WTC11 (cell line): ENCODE results near the gene TSPAN10. TPM values are rescaled to one million over a fixed set of nuclear protein-coding genes. Genes with fewer than 3 reads are reported as not detected.

Experiments used
- ATAC-seq: fragments of 200-7000 bp; cut with Tn5 transposase; 2 replicates; pipeline ENCODE4 v1.10.0; 2021; ENCODE audit warnings: mild to moderate bottlenecking, moderate library complexity
- CTCF ChIA-PET: fragments of 300-600 bp; sonication (Branson Sonifier 250); formaldehyde crosslinking; loops from one replicate; lab custom pipeline; 2021; ENCODE audit warnings: antibody characterized with exemption; lab: Charles Lee
- POLR2A ChIA-PET: fragments of 350-600 bp; sonication (Branson Sonifier 250); formaldehyde crosslinking; loops from one replicate; lab custom pipeline; 2021; ENCODE audit warnings: antibody characterized with exemption; lab: Charles Lee
- DNase-seq: peaks from one replicate; pipeline ENCODE4 v3.0.0; 2021; ENCODE audit warnings: low spot score
- H3K27ac Mint-ChIP-seq: 2 replicates; pipeline ENCODE4 v1.8.0; 2021; ENCODE audit warnings: mixed read lengths
- H3K27me3 Mint-ChIP-seq: 2 replicates; pipeline ENCODE4 v1.8.0; 2021; ENCODE audit warnings: low read depth, mild to moderate bottlenecking, moderate library complexity, mixed read lengths
- H3K36me3 Mint-ChIP-seq: 2 replicates; pipeline ENCODE4 v1.8.0; 2021; ENCODE audit warnings: mixed read lengths
- H3K4me1 Mint-ChIP-seq: 2 replicates; pipeline ENCODE4 v1.8.0; 2022; ENCODE audit warnings: mixed read lengths
- H3K4me3 Mint-ChIP-seq: 2 replicates; pipeline ENCODE4 v1.8.0; 2021; ENCODE audit warnings: mild to moderate bottlenecking, moderate library complexity, mixed read lengths
- H3K9me3 Mint-ChIP-seq: 2 replicates; pipeline ENCODE4 v1.8.0; 2021; ENCODE audit warnings: mixed read lengths
- ATF1 ChIP-seq: sonication (generic); formaldehyde crosslinking; IDR thresholded peaks from 2 replicates; pipeline ENCODE4 v1.8.1; 2023; ENCODE audit warnings: mild to moderate bottlenecking, moderate library complexity, missing genetic modification reagents
- ATF2 ChIP-seq: sonication (generic); formaldehyde crosslinking; IDR thresholded peaks from 2 replicates; pipeline ENCODE4 v1.8.1; 2022; ENCODE audit warnings: low read depth, missing genetic modification reagents, borderline replicate concordance
- ELF4 ChIP-seq: sonication (generic); formaldehyde crosslinking; IDR thresholded peaks from 2 replicates; pipeline ENCODE4 v1.8.1; 2022; ENCODE audit warnings: low read depth, mild to moderate bottlenecking, moderate library complexity, missing genetic modification reagents
- ESRRA ChIP-seq: sonication (generic); formaldehyde crosslinking; IDR thresholded peaks from 2 replicates; pipeline ENCODE4 v1.8.1; 2022; ENCODE audit warnings: mild to moderate bottlenecking, missing genetic modification reagents, borderline replicate concordance
- ETV6 ChIP-seq: sonication (generic); formaldehyde crosslinking; IDR thresholded peaks from 2 replicates; pipeline ENCODE4 v1.8.1; 2022; ENCODE audit warnings: mild to moderate bottlenecking, missing genetic modification reagents
- FOXK1 ChIP-seq: sonication (generic); formaldehyde crosslinking; IDR thresholded peaks from 2 replicates; pipeline ENCODE4 v1.8.0; 2022; ENCODE audit warnings: mild to moderate bottlenecking, moderate library complexity, missing genetic modification reagents
- GRHL2 ChIP-seq: fragments of 250-450 bp; sonication (Bioruptor Pico); IDR thresholded peaks from 2 replicates; pipeline ENCODE4 v1.8.0; 2022; ENCODE audit warnings: mild to moderate bottlenecking, moderate library complexity; ENCODE audit not compliant: insufficient replicate concordance, severe bottlenecking
- HMGA2 ChIP-seq: fragments of 250-450 bp; sonication (Bioruptor Pico); IDR thresholded peaks from 2 replicates; pipeline ENCODE4 v1.4.0; 2021; ENCODE audit warnings: mild to moderate bottlenecking, moderate library complexity
- JUN ChIP-seq: sonication (generic); formaldehyde crosslinking; IDR thresholded peaks from 2 replicates; pipeline ENCODE4 v1.8.0; 2023; ENCODE audit warnings: mild to moderate bottlenecking, missing genetic modification reagents
- MAX ChIP-seq: sonication (generic); formaldehyde crosslinking; IDR thresholded peaks from 2 replicates; pipeline ENCODE4 v1.8.0; 2022; ENCODE audit warnings: mild to moderate bottlenecking, missing genetic modification reagents
- MYBL2 ChIP-seq: sonication (generic); formaldehyde crosslinking; IDR thresholded peaks from 2 replicates; pipeline ENCODE4 v1.8.1; 2023; ENCODE audit warnings: mild to moderate bottlenecking, moderate library complexity, missing genetic modification reagents
- NFE2L1 ChIP-seq: sonication (generic); formaldehyde crosslinking; IDR thresholded peaks from 2 replicates; pipeline ENCODE4 v1.8.1; 2023; ENCODE audit warnings: missing genetic modification reagents
- OVOL2 ChIP-seq: fragments of 250-450 bp; sonication (Bioruptor Pico); IDR thresholded peaks from 2 replicates; pipeline ENCODE4 v1.9.0; 2021; ENCODE audit warnings: mild to moderate bottlenecking, borderline replicate concordance
- PREB ChIP-seq: sonication (generic); formaldehyde crosslinking; IDR thresholded peaks from 2 replicates; pipeline ENCODE4 v1.8.1; 2022; ENCODE audit warnings: mild to moderate bottlenecking, missing genetic modification reagents, moderate library complexity, borderline replicate concordance
- PRRX2 ChIP-seq: fragments of 250-450 bp; sonication (Bioruptor Pico); IDR thresholded peaks from 2 replicates; pipeline ENCODE4 v1.8.0; 2021; ENCODE audit warnings: mild to moderate bottlenecking
- RELA ChIP-seq: sonication (generic); formaldehyde crosslinking; IDR thresholded peaks from 2 replicates; pipeline ENCODE4 v1.8.1; 2022; ENCODE audit warnings: missing genetic modification reagents, mild to moderate bottlenecking, borderline replicate concordance
- RORB ChIP-seq: fragments of 250-450 bp; sonication (Bioruptor Pico); IDR thresholded peaks from 2 replicates; pipeline ENCODE4 v1.9.0; 2021; ENCODE audit warnings: mild to moderate bottlenecking
- SP1 ChIP-seq: sonication (generic); formaldehyde crosslinking; conservative IDR thresholded peaks from 2 replicates; pipeline ENCODE4 v1.8.1; 2022; ENCODE audit warnings: missing genetic modification reagents
- TEAD1 ChIP-seq: sonication (generic); formaldehyde crosslinking; IDR thresholded peaks from 2 replicates; pipeline ENCODE4 v1.8.0; 2022; ENCODE audit warnings: mild to moderate bottlenecking, missing genetic modification reagents
- ZBTB21 ChIP-seq: sonication (generic); formaldehyde crosslinking; IDR thresholded peaks from 2 replicates; pipeline ENCODE4 v1.8.1; 2023; ENCODE audit warnings: mild to moderate bottlenecking, missing genetic modification reagents, borderline replicate concordance
- ZNF263 ChIP-seq: sonication (generic); formaldehyde crosslinking; IDR thresholded peaks from 2 replicates; pipeline ENCODE4 v1.8.1; 2022; ENCODE audit warnings: low read depth, mild to moderate bottlenecking, moderate library complexity, missing genetic modification reagents
- ZNF423 ChIP-seq: fragments of 250-450 bp; sonication (Bioruptor Pico); IDR thresholded peaks from 2 replicates; pipeline ENCODE4 v2.1.2; 2022; ENCODE audit warnings: mild to moderate bottlenecking, moderate library complexity
- ZNF671 ChIP-seq: fragments of 250-450 bp; sonication (Bioruptor Pico); IDR thresholded peaks from 2 replicates; pipeline ENCODE4 v1.8.0; 2021; ENCODE audit warnings: mild to moderate bottlenecking
- total RNA-seq: library from RNA; stranded (reverse); gene quantifications from 3 replicates; pipeline ENCODE4 v1.2.3, GENCODE V29; 2021
- TF ChIP-seq, protein P1 (sequence below): fragments of 250-450 bp; sonication (Bioruptor Pico); IDR thresholded peaks from 2 replicates; pipeline ENCODE4 v1.8.0; 2021; ENCODE audit warnings: mild to moderate bottlenecking

Gene TSPAN10
- total RNA-seq, 1 experiment from 2014 or later: 1.5 TPM

DNA sequence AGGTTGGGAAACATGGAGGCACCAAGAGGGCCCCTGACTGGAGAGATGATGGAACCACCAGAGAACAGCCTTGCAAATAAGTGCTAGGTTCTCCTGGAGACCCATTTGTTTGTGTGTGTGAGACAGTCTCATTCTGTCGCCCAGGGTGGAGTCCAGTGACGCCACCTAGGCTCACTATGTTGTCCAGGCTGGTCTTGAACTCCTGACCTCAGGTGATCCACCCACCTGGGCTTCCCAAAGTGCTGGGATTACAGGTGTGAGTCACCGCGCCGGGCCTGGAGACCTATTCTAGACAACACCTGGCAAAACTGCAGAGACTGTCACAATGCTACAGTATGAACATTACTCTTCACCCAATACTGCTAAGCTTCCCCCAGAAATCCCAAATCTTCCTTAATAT, 1.6 kb upstream of the TSPAN10 start:
- Mint-ChIP-seq H3K36me3 (peaks cover 9% of the 10 kb centered on the region), H3K27ac (peak overlapping the region; percentile 99; the same call in 1 of the 2 replicates), H3K4me1 (peaks cover 10% of the 10 kb centered on the region), H3K4me3 (peak overlapping the region; percentile 95), H3K27me3 (no peaks in the 10 kb centered on the region), H3K9me3 (0 out of 2 replicates have a peak, but pooled peaks cover 3% of the 10 kb centered on the region)
- DNase-seq (no peak), ATAC-seq (no peak)
- CTCF ChIA-PET: no interaction called here
- POLR2A ChIA-PET: no interaction called here
- no peak for TF ChIP-seq NFE2L1

GRCh38 chr17:81635973-81636504, 957 bp upstream of the TSPAN10 start:
- DNase-seq (no peak), ATAC-seq (peak; percentile 34; the same call in 1 of the 2 replicates)
- POLR2A ChIA-PET: no interaction called here
- TF ChIP-seq ATF2 (CRISPR knock-in tag): no peak
- TF ChIP-seq HMGA2 (CRISPR knock-in tag): no peak
- no peak for TF ChIP-seq OVOL2
- no peak for TF ChIP-seq PRRX2 (CRISPR knock-in tag)
- TF ChIP-seq ATF1 (CRISPR knock-in tag): no peak
- TF ChIP-seq MYBL2 (CRISPR knock-in tag): no peak
- TF ChIP-seq RORB (CRISPR knock-in tag): no peak
- no peak for TF ChIP-seq TEAD1 (CRISPR knock-in tag)
- no peak for TF ChIP-seq ZNF671 (CRISPR knock-in tag)
- no peak for TF ChIP-seq MAX (CRISPR knock-in tag)
- TF ChIP-seq ETV6 (CRISPR knock-in tag): no peak
- TF ChIP-seq ZNF423 (CRISPR knock-in tag): no peak
- TF ChIP-seq, protein P1, sequence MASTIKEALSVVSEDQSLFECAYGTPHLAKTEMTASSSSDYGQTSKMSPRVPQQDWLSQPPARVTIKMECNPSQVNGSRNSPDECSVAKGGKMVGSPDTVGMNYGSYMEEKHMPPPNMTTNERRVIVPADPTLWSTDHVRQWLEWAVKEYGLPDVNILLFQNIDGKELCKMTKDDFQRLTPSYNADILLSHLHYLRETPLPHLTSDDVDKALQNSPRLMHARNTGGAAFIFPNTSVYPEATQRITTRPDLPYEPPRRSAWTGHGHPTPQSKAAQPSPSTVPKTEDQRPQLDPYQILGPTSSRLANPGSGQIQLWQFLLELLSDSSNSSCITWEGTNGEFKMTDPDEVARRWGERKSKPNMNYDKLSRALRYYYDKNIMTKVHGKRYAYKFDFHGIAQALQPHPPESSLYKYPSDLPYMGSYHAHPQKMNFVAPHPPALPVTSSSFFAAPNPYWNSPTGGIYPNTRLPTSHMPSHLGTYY (CRISPR knock-in tag): no peak
- TF ChIP-seq NFE2L1: no peak
- no peak for TF ChIP-seq ZBTB21 (CRISPR knock-in tag)
- TF ChIP-seq FOXK1 (CRISPR knock-in tag): no peak
- no peak for TF ChIP-seq GRHL2
- no peak for TF ChIP-seq ELF4 (CRISPR knock-in tag)
- Mint-ChIP-seq H3K27me3 (no peaks in the 10 kb centered on the region), H3K27ac (peak overlapping the region; percentile 99), H3K4me3 (peak overlapping the region; percentile 95), H3K4me1 (peaks cover 10% of the 10 kb centered on the region), H3K9me3 (0 out of 2 replicates have a peak, but pooled peaks cover 3% of the 10 kb centered on the region), H3K36me3 (peaks cover 9% of the 10 kb centered on the region)
- CTCF ChIA-PET: interaction anchor here (0.9 to 1.2 kb wide), 2 partner anchors 32 to 83 kb away, joined by 3 to 4 read pairs; no protein-coding TSS in a partner anchor

DNA sequence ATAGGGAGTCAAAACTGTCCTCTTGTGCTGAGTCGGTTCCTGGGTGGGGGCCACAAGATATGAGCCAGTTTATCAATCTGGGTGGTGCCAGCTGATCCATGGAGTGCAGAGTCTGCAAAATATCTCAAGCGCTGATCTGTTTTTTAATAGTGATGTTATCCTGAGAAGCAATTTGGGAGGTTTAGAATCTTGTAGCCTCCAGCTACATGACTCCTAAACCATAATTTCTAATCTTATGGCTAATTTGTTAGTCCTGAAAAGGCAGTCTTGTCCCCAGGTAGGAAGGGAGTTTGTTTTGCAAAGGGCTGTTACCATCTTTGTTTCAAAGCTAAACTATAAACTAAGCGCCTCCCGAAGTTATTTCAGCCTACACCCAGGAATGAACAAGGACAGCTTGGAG, 1.7 kb downstream of the TSPAN10 start:
- Mint-ChIP-seq H3K9me3 (no peaks in the 10 kb centered on the region), H3K27me3 (no peaks in the 10 kb centered on the region), H3K4me3 (peak overlapping the region; percentile 39; the same call in 1 of the 2 replicates), H3K4me1 (peaks cover 10% of the 10 kb centered on the region), H3K27ac (no peak overlapping the region), H3K36me3 (no peaks in the 10 kb centered on the region)
- CTCF ChIA-PET: interaction anchor here (0.6 kb wide), 1 partner anchor 1076 kb away, joined by 3 read pairs; no protein-coding TSS in a partner anchor
- POLR2A ChIA-PET: no interaction called here
- TF ChIP-seq RELA: no peak
- no peak for TF ChIP-seq HMGA2 (CRISPR knock-in tag)
- no peak for TF ChIP-seq ZNF263 (CRISPR knock-in tag)
- TF ChIP-seq ESRRA: no peak
- TF ChIP-seq ATF2 (CRISPR knock-in tag): no peak
- TF ChIP-seq SP1: no peak
- TF ChIP-seq PREB (CRISPR knock-in tag): no peak
- TF ChIP-seq JUN: no peak
- ATAC-seq: no peak
- DNase-seq: no peak
